HepG2 (cell line): ENCODE data around the gene UNC93A. TPM values are rescaled to one million over a fixed set of nuclear protein-coding genes. Genes with fewer than 3 reads are reported as not detected.

Source experiments
- ADNP ChIP-seq: sonication (generic); formaldehyde crosslinking; IDR thresholded peaks from 2 replicates; pipeline ENCODE4 v1.4.0; 2020; ENCODE audit warnings: missing genetic modification reagents
- ARID4A ChIP-seq: sonication (generic); formaldehyde crosslinking; IDR thresholded peaks from 2 replicates; pipeline ENCODE4 v1.5.0; 2020; ENCODE audit warnings: mild to moderate bottlenecking, missing genetic modification reagents, borderline replicate concordance
- ARID5B ChIP-seq: IDR thresholded peaks from 2 replicates; pipeline ENCODE4 v1.4.0; 2020; ENCODE audit warnings: mild to moderate bottlenecking, missing genetic modification reagents
- ETV5 ChIP-seq: IDR thresholded peaks from 2 replicates; pipeline ENCODE4 v1.6.1; 2018; ENCODE audit warnings: missing biosample characterization, missing genetic modification reagents, inconsistent platforms, borderline replicate concordance
- GATAD1 ChIP-seq: IDR thresholded peaks from 2 replicates; pipeline ENCODE4 v1.6.1; 2016; ENCODE audit warnings: missing genetic modification reagents, missing compliant biosample characterization
- KAT7 ChIP-seq: IDR thresholded peaks from 2 replicates; pipeline ENCODE4 v1.6.1; 2018; ENCODE audit warnings: borderline replicate concordance, missing compliant biosample characterization
- LCORL ChIP-seq, 2 experiments: fragments of 450-650 bp in 1 of 2; sonication (generic) in 1 of 2; formaldehyde crosslinking in 1 of 2; IDR thresholded peaks; 2 replicates each; pipeline versions ENCODE4 v1.5.0 to v1.6.1; 2017 to 2020; ENCODE audit warnings: antibody characterized with exemption in 1 of 2, missing genetic modification reagents in 1 of 2
- MXI1 ChIP-seq: IDR thresholded peaks from 3 replicates; pipeline ENCODE4 v1.6.1; 2012; ENCODE audit warnings: low read depth, low read length, inconsistent platforms, borderline replicate concordance
- NRL ChIP-seq: sonication (generic); formaldehyde crosslinking; IDR thresholded peaks from 2 replicates; pipeline ENCODE4 v1.5.0; 2020; ENCODE audit warnings: missing genetic modification reagents, mild to moderate bottlenecking, moderate library complexity, borderline replicate concordance
- PHF21A ChIP-seq: sonication (generic); formaldehyde crosslinking; IDR thresholded peaks from 2 replicates; pipeline ENCODE4 v1.5.0; 2020; ENCODE audit warnings: mild to moderate bottlenecking, missing genetic modification reagents
- RERE ChIP-seq: IDR thresholded peaks from 2 replicates; pipeline ENCODE4 v1.6.1; 2016; ENCODE audit warnings: low read depth, missing genetic modification reagents, missing compliant biosample characterization
- polyA plus RNA-seq, 8 experiments: library from polyadenylated mRNA; depleted of rRNA in 3 of 8; stranded (reverse) in 7 of 8; unstranded in 1 of 8; fragments of >200 nt; fragmentation: Illumina TruSeq in 4 of 8; extraction: Trizol in 4 of 8; gene quantifications; 2 replicates each; pipeline versions ENCODE4 v1.2.1 to v1.2.3, GENCODE V29; 2011 to 2016; ENCODE audit warnings: low read depth in 4 of 8, missing spikeins in 1 of 8, mixed read lengths in 1 of 8; ENCODE audit not compliant: insufficient read depth in 1 of 8
- total RNA-seq, 5 experiments: library from RNA; depleted of rRNA; stranded (reverse); fragments of >200 nt; fragmentation: Illumina TruSeq; extraction: Trizol; gene quantifications; 2 replicates each; pipeline ENCODE4 v1.2.3, GENCODE V29; 2016; ENCODE audit warnings: low read depth in 1 of 5

The UNC93A gene
- total and polyA plus RNA-seq, 2 of the 13 experiments (the other 11 are each of a cell fraction or from before 2014, with no cell fraction given), result 11.0 to 42.7 TPM

- TF ChIP-seq ARID4A (peak; percentile 23; the same call in 1 of the 2 replicates), GATAD1 (CRISPR knock-in tag) (peak; percentile 51; the same call in 1 of the 2 replicates), MXI1 (0 out of 3 replicates have a peak, but pooled peaks have one; percentile 29), ADNP (peak; percentile 30; the same call in 1 of the 2 replicates), KAT7 (peak; percentile 8; the same call in 1 of the 2 replicates), LCORL (IDR thresholded peaks at IDR 0.05) (peak; percentile 26; the same call in 1 of the 2 replicates), LCORL (CRISPR knock-in tag; IDR thresholded peaks at IDR 0.05) (peak; percentile 92), NRL (CRISPR knock-in tag) (peak; percentile 50; the same call in 1 of the 2 replicates), ETV5 (peak; percentile 50), PHF21A (peak; percentile 65), RERE (CRISPR knock-in tag) (0 out of 2 replicates have a peak, but pooled peaks have one; percentile 45), ARID5B (CRISPR knock-in tag) (peak; percentile 74)
These were observed 18.5 kb downstream of the UNC93A start (continued) for GRCh38 chr6:167309355-167310192.
